Measurements from ENCODE around the gene TBCCD1. TPM values are rescaled to one million over a fixed set of nuclear protein-coding genes. Genes with fewer than 3 reads are reported as not detected.

TBCCD1 gene
- total and polyA plus RNA-seq, 2 experiments from 2014 or later = 5.8 to 16.7 TPM

DNA sequence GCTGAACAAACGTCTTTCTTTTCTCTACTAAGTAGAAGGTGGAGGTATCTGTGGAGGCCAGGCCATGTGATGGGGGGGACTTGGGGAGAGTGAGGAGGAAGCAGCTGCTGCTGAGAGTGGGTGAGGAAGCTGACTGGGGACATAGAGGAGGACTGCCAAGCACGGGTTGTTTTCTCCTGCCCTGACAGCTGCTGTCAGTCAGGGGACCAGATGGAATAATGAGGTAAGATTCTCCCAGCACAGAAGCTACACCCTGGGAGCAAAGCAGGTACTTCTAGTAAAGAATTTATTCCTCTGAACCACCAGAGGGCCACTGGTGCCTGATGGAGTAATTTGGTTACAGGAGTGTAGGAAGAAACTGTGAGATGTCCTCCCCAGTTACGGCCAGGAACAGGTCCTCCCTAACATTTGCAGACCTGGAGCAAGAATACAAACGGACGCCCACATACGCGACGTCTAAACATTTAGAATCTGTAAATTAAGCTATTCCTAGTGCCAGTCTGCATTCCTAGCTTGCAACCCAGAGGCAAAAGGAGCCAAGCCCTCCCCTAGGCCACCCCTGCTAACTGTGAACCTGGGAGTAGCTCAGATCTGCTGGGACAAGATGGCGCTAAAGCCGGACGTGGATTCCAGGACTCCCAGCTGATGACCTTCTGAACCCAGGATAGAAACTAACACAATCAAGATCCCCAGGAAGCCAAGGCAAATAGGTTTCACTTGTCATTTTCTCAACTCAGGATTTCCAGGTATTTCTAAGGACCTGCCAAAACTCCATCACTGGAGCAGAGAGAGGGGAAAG, 37.7 kb downstream of the TBCCD1 start:
- H3K79me2 ChIP-seq (replicated peaks; ENCODE audit: insufficient read depth) = no peaks in the 10 kb centered on the region
- Mint-ChIP-seq H3K4me3 (no peak overlapping the region), H3K4me1 (peaks cover 17% of the 10 kb centered on the region), H3K9me3 (no peaks in the 10 kb centered on the region), H3K27me3 (ENCODE audit: insufficient read depth, low read depth, poor library complexity) (peaks cover 2% of the 10 kb centered on the region), H3K27ac (no peak overlapping the region), H3K36me3 (ENCODE audit: low read depth) (no peaks in the 10 kb centered on the region)
- TF ChIP-seq EZH2 (IDR thresholded peaks at IDR 0.05; ENCODE audit: low read depth, unreplicated experiment) (no peak), EZH2phosphoT487 (IDR thresholded peaks at IDR 0.05; ENCODE audit: unreplicated experiment) (no peak), JUNB (IDR thresholded peaks at IDR 0.05; ENCODE audit: unreplicated experiment) (no peak), NANOG (IDR thresholded peaks at IDR 0.05; ENCODE audit: borderline replicate concordance) (no peak)
- TF ChIP-seq, protein P1, sequence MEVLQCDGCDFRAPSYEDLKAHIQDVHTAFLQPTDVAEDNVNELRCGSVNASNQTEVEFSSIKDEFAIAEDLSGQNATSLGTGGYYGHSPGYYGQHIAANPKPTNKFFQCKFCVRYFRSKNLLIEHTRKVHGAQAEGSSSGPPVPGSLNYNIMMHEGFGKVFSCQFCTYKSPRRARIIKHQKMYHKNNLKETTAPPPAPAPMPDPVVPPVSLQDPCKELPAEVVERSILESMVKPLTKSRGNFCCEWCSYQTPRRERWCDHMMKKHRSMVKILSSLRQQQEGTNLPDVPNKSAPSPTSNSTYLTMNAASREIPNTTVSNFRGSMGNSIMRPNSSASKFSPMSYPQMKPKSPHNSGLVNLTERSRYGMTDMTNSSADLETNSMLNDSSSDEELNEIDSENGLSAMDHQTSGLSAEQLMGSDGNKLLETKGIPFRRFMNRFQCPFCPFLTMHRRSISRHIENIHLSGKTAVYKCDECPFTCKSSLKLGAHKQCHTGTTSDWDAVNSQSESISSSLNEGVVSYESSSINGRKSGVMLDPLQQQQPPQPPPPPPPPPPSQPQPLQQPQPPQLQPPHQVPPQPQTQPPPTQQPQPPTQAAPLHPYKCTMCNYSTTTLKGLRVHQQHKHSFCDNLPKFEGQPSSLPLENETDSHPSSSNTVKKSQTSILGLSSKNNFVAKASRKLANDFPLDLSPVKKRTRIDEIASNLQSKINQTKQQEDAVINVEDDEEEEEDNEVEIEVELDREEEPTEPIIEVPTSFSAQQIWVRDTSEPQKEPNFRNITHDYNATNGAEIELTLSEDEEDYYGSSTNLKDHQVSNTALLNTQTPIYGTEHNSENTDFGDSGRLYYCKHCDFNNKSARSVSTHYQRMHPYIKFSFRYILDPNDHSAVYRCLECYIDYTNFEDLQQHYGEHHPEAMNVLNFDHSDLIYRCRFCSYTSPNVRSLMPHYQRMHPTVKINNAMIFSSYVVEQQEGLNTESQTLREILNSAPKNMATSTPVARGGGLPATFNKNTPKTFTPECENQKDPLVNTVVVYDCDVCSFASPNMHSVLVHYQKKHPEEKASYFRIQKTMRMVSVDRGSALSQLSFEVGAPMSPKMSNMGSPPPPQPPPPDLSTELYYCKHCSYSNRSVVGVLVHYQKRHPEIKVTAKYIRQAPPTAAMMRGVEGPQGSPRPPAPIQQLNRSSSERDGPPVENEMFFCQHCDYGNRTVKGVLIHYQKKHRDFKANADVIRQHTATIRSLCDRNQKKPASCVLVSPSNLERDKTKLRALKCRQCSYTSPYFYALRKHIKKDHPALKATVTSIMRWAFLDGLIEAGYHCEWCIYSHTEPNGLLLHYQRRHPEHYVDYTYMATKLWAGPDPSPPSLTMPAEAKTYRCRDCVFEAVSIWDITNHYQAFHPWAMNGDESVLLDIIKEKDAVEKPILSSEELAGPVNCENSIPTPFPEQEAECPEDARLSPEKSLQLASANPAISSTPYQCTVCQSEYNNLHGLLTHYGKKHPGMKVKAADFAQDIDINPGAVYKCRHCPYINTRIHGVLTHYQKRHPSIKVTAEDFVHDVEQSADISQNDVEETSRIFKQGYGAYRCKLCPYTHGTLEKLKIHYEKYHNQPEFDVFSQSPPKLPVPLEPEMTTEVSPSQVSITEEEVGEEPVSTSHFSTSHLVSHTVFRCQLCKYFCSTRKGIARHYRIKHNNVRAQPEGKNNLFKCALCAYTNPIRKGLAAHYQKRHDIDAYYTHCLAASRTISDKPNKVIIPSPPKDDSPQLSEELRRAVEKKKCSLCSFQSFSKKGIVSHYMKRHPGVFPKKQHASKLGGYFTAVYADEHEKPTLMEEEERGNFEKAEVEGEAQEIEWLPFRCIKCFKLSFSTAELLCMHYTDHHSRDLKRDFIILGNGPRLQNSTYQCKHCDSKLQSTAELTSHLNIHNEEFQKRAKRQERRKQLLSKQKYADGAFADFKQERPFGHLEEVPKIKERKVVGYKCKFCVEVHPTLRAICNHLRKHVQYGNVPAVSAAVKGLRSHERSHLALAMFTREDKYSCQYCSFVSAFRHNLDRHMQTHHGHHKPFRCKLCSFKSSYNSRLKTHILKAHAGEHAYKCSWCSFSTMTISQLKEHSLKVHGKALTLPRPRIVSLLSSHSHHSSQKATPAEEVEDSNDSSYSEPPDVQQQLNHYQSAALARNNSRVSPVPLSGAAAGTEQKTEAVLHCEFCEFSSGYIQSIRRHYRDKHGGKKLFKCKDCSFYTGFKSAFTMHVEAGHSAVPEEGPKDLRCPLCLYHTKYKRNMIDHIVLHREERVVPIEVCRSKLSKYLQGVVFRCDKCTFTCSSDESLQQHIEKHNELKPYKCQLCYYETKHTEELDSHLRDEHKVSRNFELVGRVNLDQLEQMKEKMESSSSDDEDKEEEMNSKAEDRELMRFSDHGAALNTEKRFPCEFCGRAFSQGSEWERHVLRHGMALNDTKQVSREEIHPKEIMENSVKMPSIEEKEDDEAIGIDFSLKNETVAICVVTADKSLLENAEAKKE (CRISPR knock-in tag; IDR thresholded peaks at IDR 0.05) = no peak
- TF ChIP-seq, protein P2, sequence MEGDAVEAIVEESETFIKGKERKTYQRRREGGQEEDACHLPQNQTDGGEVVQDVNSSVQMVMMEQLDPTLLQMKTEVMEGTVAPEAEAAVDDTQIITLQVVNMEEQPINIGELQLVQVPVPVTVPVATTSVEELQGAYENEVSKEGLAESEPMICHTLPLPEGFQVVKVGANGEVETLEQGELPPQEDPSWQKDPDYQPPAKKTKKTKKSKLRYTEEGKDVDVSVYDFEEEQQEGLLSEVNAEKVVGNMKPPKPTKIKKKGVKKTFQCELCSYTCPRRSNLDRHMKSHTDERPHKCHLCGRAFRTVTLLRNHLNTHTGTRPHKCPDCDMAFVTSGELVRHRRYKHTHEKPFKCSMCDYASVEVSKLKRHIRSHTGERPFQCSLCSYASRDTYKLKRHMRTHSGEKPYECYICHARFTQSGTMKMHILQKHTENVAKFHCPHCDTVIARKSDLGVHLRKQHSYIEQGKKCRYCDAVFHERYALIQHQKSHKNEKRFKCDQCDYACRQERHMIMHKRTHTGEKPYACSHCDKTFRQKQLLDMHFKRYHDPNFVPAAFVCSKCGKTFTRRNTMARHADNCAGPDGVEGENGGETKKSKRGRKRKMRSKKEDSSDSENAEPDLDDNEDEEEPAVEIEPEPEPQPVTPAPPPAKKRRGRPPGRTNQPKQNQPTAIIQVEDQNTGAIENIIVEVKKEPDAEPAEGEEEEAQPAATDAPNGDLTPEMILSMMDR (conservative IDR thresholded peaks at IDR 0.05; ENCODE audit: low read depth in 2 of 2) = peak; percentile 14 to 33; a peak in 1 of 4 replicates
- DNase-seq (ENCODE audit: low spot score) = peak; percentile 19
- H3K4me3 ChIP-seq = no peak overlapping the region
- H3K36me3 ChIP-seq (ENCODE audit: insufficient read depth) = no peaks in the 10 kb centered on the region
- H3K4me2 ChIP-seq = no peak overlapping the region
- no peaks in the 10 kb centered on the region for H4K20me1 ChIP-seq (replicated peaks; ENCODE audit: insufficient read depth)
- peak overlapping the region; percentile 63; the same call in 1 of the 2 replicates for H2AFZ ChIP-seq
- H3K4me1 ChIP-seq (ENCODE audit: insufficient read depth) = peaks cover 24% of the 10 kb centered on the region; the same call in 1 of the 2 replicates
- peak; percentile 68 for ATAC-seq
- no peak overlapping the region for H3K27ac ChIP-seq (ENCODE audit: low read depth)
- H3F3A ChIP-seq (replicated peaks; ENCODE audit: low read depth) = no peaks in the 10 kb centered on the region
- H3K27me3 ChIP-seq (ENCODE audit: insufficient read depth) = no peaks in the 10 kb centered on the region
- peaks cover 5% of the 10 kb centered on the region; the same call in 1 of the 2 replicates for H3K9me2 ChIP-seq (ENCODE audit: insufficient read depth)

Measured in GM23338 (cell line).